ENCODE data around the gene PPP2R5E.

PPP2R5E gene

DNA sequence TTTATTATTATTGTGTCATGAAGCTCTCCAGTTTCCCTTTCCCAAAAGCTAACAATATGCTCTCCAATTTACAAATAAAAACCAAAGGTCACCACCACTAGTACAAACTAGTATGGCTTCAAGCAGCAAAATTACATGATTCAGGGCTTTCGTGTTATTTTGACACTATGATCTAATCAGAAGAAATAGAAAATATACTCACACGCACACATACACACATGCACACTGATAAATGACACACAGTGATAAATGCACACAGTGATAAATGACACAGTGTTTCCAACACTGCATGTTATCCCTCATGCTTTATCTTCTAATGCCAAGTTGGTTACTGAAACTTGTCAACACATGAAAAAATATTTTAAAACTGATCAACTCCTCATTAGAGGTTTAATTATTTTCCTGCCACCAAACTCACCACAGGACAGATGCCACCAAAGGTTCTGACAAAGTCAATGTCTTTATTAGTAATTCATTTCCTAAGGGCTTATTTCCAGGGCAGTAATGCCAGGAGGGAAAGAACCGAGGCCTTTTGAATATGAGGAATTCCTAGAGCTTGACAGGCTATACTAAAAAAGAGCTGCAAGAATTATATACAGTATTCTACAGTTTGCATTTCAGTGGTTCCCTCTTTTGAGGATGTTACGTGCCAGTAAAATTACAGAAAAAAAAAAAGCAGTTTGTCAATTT lies 82.4 kb downstream of the PPP2R5E start:
- no peak for TF ChIP-seq CTCF (IDR thresholded peaks at IDR 0.05; ENCODE audit: low read depth, low read length)
- H3K4me3 ChIP-seq (ENCODE audit: low read depth, low read length) = no peak overlapping the region

DNA sequence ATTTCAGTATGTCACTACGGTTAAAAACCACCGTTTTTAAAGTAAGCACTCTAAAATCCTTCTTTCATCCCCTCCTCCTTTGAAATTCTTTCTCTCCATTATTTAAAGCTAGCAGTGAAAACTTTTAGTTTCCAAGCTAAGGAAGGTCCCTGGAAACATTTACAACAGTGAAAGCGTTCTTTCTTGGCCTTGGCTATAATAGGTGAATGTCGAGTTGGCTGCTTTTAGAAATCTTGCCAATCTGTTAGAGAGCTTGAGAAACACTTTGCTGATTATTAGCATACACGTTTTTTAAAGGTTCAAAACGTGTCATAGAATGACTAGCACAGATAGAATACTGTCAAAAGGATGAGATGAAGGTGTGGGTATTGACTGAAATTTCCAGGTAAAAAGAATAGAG lies 83.4 kb downstream of the PPP2R5E start:
- H3K4me3 ChIP-seq (ENCODE audit: low read depth, low read length) = no peak overlapping the region
- no peak for TF ChIP-seq CTCF (IDR thresholded peaks at IDR 0.05; ENCODE audit: low read depth, low read length)

GRCh38 chr14:63457498-63457897 lies 85.7 kb downstream of the PPP2R5E start:
- TF ChIP-seq CTCF (IDR thresholded peaks at IDR 0.05; ENCODE audit: low read depth, low read length) = no peak

DNA sequence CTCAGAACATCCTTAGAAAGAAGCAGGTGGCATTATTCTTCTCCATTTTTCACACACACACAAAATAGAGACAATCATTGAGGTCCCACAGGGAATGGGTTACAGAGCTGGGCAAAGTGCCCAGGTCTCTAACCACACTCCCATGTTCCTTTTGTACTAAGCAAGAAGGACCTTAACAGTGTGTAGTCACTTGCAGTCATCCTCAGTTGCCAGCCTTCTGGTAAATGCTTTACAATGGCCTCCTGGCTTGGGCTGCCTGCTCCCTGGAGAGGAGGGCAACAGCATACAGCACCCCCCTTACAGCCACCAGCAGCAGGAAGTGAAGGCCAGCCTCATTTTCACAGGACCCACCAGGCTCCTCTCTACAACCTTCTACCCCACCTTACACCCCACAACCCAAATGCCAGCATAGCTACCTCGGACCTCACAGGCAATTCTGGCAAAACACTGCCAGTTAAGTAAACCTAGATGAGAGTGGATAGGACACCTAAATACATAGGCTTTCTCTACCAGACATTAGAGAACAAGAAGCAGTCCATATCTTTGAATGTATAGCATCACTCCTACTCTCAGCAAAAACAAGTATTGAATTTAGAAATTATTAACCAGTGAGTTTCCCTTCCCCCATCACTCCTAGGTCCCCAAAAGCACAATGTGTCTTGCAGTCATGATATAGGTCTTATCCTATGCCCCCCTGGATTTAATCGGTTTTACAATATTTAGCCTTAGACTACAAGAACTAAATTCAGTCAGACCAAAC lies 88.1 kb downstream of the PPP2R5E start:
- H3K4me3 ChIP-seq (ENCODE audit: low read depth, low read length) = no peak overlapping the region
- no peak for TF ChIP-seq CTCF (IDR thresholded peaks at IDR 0.05; ENCODE audit: low read depth, low read length)

More at GRCh38 chr14:63457498-63457897, 85.7 kb downstream of the PPP2R5E start:
- H3K4me3 ChIP-seq (ENCODE audit: low read depth, low read length) = no peak overlapping the region

DNA sequence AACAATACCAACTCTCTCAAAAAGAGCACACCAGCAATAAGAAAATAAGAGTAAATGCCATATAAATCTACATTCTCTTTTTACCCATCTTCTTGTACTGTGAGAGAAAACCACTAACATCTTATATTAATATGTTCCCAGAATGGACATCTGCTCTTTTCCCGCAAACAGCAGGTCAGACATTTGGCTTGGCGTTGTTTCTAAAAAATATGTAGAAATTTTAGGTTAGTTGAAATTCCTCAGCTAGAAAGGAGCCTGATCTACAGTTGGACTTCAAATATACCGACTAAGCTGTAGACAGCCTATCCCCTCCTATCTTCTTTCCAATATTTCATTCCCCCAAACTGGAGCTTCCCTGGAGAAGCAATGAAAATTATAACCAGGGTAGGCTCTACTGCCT lies 88.7 kb downstream of the PPP2R5E start:
- no peak overlapping the region for H3K4me3 ChIP-seq (ENCODE audit: low read depth, low read length)
- no peak for TF ChIP-seq CTCF (IDR thresholded peaks at IDR 0.05; ENCODE audit: low read depth, low read length)

DNA sequence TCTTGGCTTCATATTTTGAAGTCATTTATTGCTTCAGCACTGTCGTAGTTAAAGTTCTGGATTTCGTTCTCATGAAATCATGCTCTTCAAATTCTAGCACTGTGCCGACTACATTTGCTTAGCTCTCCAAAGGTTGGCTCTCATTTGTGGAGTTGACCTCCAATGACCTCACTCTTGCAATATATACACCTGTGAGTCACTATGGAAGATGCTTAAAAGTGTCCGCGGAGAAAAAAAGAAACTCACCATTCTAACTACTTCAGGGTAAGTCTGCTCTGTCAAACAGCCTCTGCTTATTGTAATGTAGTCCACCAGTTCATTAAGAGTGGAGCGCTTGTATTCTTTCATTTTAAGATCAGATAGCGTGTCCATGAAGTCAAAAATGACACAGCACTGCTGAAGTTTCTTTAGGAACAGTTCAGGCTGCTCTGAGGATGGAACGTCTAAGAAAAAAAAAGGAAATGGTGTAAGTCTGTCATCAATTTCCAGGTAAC lies 89.7 kb downstream of the PPP2R5E start:
- no peak for TF ChIP-seq CTCF (IDR thresholded peaks at IDR 0.05; ENCODE audit: low read depth, low read length)
- no peak overlapping the region for H3K4me3 ChIP-seq (ENCODE audit: low read depth, low read length)

GRCh38 chr14:63452796-63453195 lies 90.4 kb downstream of the PPP2R5E start:
- no peak overlapping the region for H3K4me3 ChIP-seq (ENCODE audit: low read depth, low read length)
- no peak for TF ChIP-seq CTCF (IDR thresholded peaks at IDR 0.05; ENCODE audit: low read depth, low read length)
